Measurements from ENCODE around the gene ATP6V0B.

GRCh38 chr1:43961692-43962091 lies 13.1 kb upstream of the ATP6V0B start:
- TF ChIP-seq, protein P1, sequence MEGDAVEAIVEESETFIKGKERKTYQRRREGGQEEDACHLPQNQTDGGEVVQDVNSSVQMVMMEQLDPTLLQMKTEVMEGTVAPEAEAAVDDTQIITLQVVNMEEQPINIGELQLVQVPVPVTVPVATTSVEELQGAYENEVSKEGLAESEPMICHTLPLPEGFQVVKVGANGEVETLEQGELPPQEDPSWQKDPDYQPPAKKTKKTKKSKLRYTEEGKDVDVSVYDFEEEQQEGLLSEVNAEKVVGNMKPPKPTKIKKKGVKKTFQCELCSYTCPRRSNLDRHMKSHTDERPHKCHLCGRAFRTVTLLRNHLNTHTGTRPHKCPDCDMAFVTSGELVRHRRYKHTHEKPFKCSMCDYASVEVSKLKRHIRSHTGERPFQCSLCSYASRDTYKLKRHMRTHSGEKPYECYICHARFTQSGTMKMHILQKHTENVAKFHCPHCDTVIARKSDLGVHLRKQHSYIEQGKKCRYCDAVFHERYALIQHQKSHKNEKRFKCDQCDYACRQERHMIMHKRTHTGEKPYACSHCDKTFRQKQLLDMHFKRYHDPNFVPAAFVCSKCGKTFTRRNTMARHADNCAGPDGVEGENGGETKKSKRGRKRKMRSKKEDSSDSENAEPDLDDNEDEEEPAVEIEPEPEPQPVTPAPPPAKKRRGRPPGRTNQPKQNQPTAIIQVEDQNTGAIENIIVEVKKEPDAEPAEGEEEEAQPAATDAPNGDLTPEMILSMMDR (IDR thresholded peaks at IDR 0.05; ENCODE audit: low read depth, low read length): no peak
- TF ChIP-seq, protein P2, sequence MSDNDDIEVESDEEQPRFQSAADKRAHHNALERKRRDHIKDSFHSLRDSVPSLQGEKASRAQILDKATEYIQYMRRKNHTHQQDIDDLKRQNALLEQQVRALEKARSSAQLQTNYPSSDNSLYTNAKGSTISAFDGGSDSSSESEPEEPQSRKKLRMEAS (IDR thresholded peaks at IDR 0.05; ENCODE audit: low read depth, low read length): no peak
- no peak for TF ChIP-seq POLR2A (IDR thresholded peaks at IDR 0.05; ENCODE audit: extremely low read depth, insufficient read length)

Measured in NB4 (cell line).